Measurements from ENCODE around the gene CDK6.
A peak's percentile ranks its signal among the peaks of the same experiment; 100 is the strongest.

CDK6 gene

GRCh38 chr7:92622030-92622429 lies 214.3 kb downstream of the CDK6 start:
- peaks cover 61% of the 10 kb centered on the region for H3K36me3 ChIP-seq (ENCODE audit: low read depth)
- no peak overlapping the region for H3K4me3 ChIP-seq (ENCODE audit: severe bottlenecking)
- H3K27ac ChIP-seq (ENCODE audit: poor library complexity, severe bottlenecking): peak overlapping the region; percentile 81
- H3K4me1 ChIP-seq (ENCODE audit: insufficient read depth, poor library complexity, severe bottlenecking): peaks cover 40% of the 10 kb centered on the region
- H3K27me3 ChIP-seq (ENCODE audit: insufficient read depth, poor library complexity, severe bottlenecking): no peaks in the 10 kb centered on the region
- DNase-seq (ENCODE audit: low spot score): no peak
- TF ChIP-seq, protein P1, sequence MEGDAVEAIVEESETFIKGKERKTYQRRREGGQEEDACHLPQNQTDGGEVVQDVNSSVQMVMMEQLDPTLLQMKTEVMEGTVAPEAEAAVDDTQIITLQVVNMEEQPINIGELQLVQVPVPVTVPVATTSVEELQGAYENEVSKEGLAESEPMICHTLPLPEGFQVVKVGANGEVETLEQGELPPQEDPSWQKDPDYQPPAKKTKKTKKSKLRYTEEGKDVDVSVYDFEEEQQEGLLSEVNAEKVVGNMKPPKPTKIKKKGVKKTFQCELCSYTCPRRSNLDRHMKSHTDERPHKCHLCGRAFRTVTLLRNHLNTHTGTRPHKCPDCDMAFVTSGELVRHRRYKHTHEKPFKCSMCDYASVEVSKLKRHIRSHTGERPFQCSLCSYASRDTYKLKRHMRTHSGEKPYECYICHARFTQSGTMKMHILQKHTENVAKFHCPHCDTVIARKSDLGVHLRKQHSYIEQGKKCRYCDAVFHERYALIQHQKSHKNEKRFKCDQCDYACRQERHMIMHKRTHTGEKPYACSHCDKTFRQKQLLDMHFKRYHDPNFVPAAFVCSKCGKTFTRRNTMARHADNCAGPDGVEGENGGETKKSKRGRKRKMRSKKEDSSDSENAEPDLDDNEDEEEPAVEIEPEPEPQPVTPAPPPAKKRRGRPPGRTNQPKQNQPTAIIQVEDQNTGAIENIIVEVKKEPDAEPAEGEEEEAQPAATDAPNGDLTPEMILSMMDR (IDR thresholded peaks at IDR 0.05; ENCODE audit: poor library complexity, severe bottlenecking): no peak
- ATAC-seq (ENCODE audit: low read depth): no peak
- H3K9me3 ChIP-seq (ENCODE audit: severe bottlenecking): no peaks in the 10 kb centered on the region

DNA sequence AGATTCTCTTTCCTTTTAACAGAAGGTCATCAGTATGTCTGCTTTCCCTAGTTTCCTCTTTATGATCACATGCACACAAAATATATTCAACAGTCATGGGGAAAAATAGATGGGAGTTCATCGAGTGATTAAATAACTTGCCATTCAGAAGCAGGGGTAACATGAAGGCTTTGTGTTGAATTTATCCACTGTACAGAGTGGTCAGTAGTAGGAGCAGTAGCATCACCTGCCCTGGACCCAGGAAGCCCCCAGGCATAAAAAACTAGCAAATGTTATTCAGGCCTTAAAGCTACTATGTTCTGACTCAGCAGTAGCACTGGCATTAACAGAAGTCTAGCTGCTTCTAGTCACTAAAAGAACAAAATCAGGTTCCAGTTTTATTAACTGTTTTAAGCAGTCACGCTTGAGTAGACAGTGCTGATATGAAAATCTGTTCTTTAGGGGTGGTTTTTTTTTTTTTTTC lies 214.8 kb downstream of the CDK6 start:
- no peak for DNase-seq (ENCODE audit: low spot score)
- peak overlapping the region; percentile 81 for H3K27ac ChIP-seq (ENCODE audit: poor library complexity, severe bottlenecking)

GRCh38 chr7:92621026-92621540 lies 215.3 kb downstream of the CDK6 start:
- ATAC-seq (ENCODE audit: low read depth) (peak; percentile 75), DNase-seq (ENCODE audit: low spot score) (peak; percentile 72)
- Histone ChIP-seq H3K9me3 (ENCODE audit: severe bottlenecking) (no peaks in the 10 kb centered on the region), H3K27ac (ENCODE audit: poor library complexity, severe bottlenecking) (peak overlapping the region; percentile 81), H3K4me3 (ENCODE audit: severe bottlenecking) (no peak overlapping the region), H3K27me3 (ENCODE audit: insufficient read depth, poor library complexity, severe bottlenecking) (no peaks in the 10 kb centered on the region), H3K36me3 (ENCODE audit: low read depth) (peaks cover 64% of the 10 kb centered on the region), H3K4me1 (ENCODE audit: insufficient read depth, poor library complexity, severe bottlenecking) (peaks cover 32% of the 10 kb centered on the region)
- TF ChIP-seq, protein P1 (IDR thresholded peaks at IDR 0.05; ENCODE audit: poor library complexity, severe bottlenecking): peak; percentile 92

More for the DNA sequence above, 214.8 kb downstream of the CDK6 start:
- no peaks in the 10 kb centered on the region for H3K27me3 ChIP-seq (ENCODE audit: insufficient read depth, poor library complexity, severe bottlenecking)
- no peaks in the 10 kb centered on the region for H3K9me3 ChIP-seq (ENCODE audit: severe bottlenecking)
- H3K4me1 ChIP-seq (ENCODE audit: insufficient read depth, poor library complexity, severe bottlenecking): peaks cover 37% of the 10 kb centered on the region
- H3K36me3 ChIP-seq (ENCODE audit: low read depth): peaks cover 61% of the 10 kb centered on the region
- TF ChIP-seq, protein P1 (IDR thresholded peaks at IDR 0.05; ENCODE audit: poor library complexity, severe bottlenecking): no peak
- H3K4me3 ChIP-seq (ENCODE audit: severe bottlenecking): no peak overlapping the region
- ATAC-seq (ENCODE audit: low read depth): peak; percentile 57

GRCh38 chr7:92615861-92616260 lies 220.5 kb downstream of the CDK6 start:
- ATAC-seq (ENCODE audit: low read depth) (no peak), DNase-seq (ENCODE audit: low spot score) (no peak)
- no peak overlapping the region for H3K27ac ChIP-seq (ENCODE audit: poor library complexity, severe bottlenecking)
- no peaks in the 10 kb centered on the region for H3K27me3 ChIP-seq (ENCODE audit: insufficient read depth, poor library complexity, severe bottlenecking)
- TF ChIP-seq, protein P1 (IDR thresholded peaks at IDR 0.05; ENCODE audit: poor library complexity, severe bottlenecking): no peak
- peaks cover 66% of the 10 kb centered on the region for H3K36me3 ChIP-seq (ENCODE audit: low read depth)
- H3K4me1 ChIP-seq (ENCODE audit: insufficient read depth, poor library complexity, severe bottlenecking): no peaks in the 10 kb centered on the region
- H3K4me3 ChIP-seq (ENCODE audit: severe bottlenecking): no peak overlapping the region
- no peaks in the 10 kb centered on the region for H3K9me3 ChIP-seq (ENCODE audit: severe bottlenecking)

DNA sequence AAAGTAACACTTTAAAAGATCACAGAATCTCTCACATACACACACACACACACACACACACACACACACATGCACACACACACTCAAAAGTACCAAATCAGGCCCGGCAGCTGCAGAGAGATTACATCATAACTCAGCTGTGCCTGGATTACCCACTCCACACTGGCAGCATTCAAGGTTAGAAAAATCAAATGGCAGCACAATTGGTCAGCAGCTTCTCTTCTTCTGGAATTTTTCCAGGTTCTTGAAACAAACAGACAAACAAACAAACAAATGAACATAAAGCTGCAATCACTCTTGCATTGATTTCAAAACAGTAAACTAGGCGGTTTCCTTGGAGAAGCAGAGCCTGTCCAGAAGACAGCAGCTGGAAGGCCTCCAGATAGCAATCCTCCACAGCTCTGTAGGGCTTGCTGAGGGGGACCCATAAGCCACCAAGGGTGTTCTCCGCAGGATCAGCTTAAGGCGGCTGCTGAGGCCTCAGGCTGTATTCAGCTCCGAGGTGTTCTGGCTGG lies 221.7 kb downstream of the CDK6 start:
- no peak overlapping the region for H3K27ac ChIP-seq (ENCODE audit: poor library complexity, severe bottlenecking)
- no peak for ATAC-seq (ENCODE audit: low read depth)
- H3K27me3 ChIP-seq (ENCODE audit: insufficient read depth, poor library complexity, severe bottlenecking): no peaks in the 10 kb centered on the region
- TF ChIP-seq, protein P1 (IDR thresholded peaks at IDR 0.05; ENCODE audit: poor library complexity, severe bottlenecking): no peak
- no peak for DNase-seq (ENCODE audit: low spot score)
- H3K4me1 ChIP-seq (ENCODE audit: insufficient read depth, poor library complexity, severe bottlenecking): no peaks in the 10 kb centered on the region
- no peaks in the 10 kb centered on the region for H3K9me3 ChIP-seq (ENCODE audit: severe bottlenecking)
- no peak overlapping the region for H3K4me3 ChIP-seq (ENCODE audit: severe bottlenecking)
- peaks cover 67% of the 10 kb centered on the region for H3K36me3 ChIP-seq (ENCODE audit: low read depth)
